GM21390 (cell line): ENCODE results near the gene PTPN14.
"Not testable (repeated sequence)": the region's sequence is repeated elsewhere in the genome, so short reads cannot be mapped to it uniquely, and the experiment has no call there.

Source experiments
- ATAC-seq: cut with Tn5 transposase; IDR thresholded peaks from one replicate; pipeline ENCODE4 v1.9.1; 2021; ENCODE audit not compliant: unreplicated experiment

PTPN14 gene

GRCh38 chr1:214551436-214552173 is at the start of gene PTPN14:
Gene PTPN14, minus strand, starts transcription at chr1:214551602. Its CDS starts 86,799 bp downstream, at chr1:214464803.
- ATAC-seq = peak; percentile 42

GRCh38 chr1:214593158-214593557 is 41.8 kb upstream of the PTPN14 start:
- ATAC-seq = no peak

DNA sequence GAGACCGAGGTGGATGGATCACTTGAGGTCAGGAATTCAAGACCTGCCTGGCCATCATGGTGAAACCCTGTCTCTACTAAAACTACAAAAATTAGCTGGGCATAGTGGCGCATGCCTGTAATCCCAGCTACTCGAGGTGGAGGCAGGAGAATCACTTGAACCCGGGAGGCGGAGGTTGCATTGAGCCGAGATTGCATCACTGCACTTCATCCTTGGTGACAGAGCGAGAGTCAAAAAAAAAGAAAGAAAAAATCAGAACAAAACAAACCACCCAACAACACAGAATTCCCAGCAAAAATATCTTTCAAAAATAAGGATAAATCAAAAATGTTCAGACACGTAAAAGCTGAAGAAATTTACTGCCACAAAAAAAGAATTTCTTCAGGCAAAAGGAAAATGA is 40.5 kb upstream of the PTPN14 start:
- ATAC-seq = not testable (repeated sequence)

- no peak for ATAC-seq
Observed at GRCh38 chr1:214590696-214591095, 39.3 kb upstream of the PTPN14 start.

GRCh38 chr1:214588963-214589597 is 37.7 kb upstream of the PTPN14 start:
- no peak for ATAC-seq

GRCh38 chr1:214587165-214587564 is 35.8 kb upstream of the PTPN14 start:
- ATAC-seq = no peak

DNA sequence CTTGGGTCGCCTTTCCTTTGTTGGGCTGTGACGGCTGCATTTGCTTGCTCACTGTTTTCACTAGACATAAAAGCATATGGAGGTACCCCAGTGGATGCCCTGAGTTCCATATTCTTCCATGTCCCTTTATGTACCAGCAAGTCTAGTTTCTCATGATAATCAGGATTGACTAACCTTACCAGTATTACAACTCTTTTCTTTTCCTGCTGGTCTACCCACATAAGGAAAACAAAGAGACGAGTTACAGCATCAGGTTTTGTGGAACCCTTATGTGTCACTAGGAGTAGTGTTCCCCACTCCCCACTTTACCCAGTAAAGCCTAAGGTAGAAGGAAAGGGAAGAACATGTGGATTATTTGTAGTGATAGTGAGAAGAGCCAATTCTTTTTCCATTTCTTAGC is 35.2 kb upstream of the PTPN14 start:
- no peak for ATAC-seq

DNA sequence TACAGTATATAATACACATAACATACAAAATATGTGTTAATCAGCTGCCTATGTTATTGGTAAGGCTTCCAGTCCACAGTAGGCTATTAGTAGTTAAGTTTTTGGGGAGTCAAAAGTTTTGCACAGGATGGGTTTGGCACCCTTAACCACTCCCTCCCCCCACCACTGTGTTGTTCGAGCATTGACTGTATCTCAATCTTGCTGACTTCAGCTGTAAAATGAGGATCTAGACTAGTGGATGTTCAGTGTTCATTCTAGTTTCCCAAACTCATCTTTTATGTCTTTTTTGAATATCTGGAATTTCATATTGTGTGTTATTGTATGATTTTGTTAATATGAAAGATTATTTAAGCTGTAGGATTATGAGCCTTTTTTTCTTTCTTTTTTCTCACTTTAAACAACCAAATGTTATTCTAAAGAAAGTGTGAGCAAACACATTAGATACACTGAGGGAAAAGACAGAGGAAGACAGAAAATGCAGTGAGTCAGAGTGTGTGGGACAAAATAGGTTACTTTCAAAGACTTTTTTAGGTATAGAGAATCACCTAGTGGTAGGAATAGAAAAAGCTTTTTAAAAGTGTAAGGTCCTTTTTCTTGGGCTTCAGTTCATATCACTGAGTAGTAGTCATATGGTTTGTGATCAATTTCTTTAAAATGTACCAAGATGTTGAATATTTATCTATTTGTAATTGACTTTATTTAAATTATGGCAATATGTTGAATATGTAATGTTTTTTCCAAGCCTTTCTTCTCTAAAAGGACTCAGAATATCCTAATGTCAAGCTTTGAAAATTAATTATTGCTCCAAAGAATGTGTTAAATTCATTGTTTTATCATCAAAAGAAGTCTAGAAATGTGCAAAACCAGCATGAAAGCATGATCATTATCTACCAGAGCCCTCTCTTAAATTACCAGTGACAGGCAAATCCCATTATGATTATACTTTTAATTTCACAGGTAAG is 33.7 kb upstream of the PTPN14 start:
- peak; percentile 83 for ATAC-seq

DNA sequence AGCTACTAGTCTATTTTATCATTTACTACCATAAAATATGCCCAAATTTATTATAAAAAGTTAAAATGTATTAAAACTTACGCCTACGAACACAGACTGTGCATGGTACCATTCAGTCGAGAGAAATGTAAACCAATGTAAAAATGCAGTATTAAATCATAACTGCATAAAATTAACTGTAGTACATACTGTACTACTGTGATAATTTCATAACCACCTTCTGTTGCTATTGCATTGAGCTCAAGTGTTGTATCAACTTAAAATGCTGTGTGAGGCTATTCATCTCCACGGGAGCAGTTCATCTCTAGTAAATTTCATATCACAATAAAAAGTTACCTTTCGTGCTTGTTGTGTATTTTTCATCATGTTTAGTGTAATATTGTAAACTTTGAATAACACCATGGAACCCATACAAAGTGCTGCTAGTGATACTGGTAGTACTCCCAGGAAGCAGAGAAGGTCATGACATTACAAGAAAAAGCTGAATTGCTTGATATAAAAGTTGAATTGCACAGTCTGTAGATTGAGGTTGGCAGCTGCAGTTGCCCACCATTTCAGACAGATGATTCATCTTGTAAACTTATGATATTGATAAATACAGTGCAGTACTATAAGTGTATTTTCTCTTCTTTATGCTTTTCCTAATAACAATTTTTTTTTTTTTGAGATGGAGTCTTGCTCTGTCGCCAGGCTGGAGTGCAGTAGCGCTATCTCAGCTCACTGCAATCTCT is 32.6 kb upstream of the PTPN14 start:
- ATAC-seq = no peak

GRCh38 chr1:214583113-214583512 is 31.7 kb upstream of the PTPN14 start:
- ATAC-seq = no peak

- ATAC-seq = no peak
Observed at GRCh38 chr1:214582289-214582891, 31.0 kb upstream of the PTPN14 start.

- ATAC-seq = no peak
Observed at GRCh38 chr1:214581785-214582184, 30.4 kb upstream of the PTPN14 start.

DNA sequence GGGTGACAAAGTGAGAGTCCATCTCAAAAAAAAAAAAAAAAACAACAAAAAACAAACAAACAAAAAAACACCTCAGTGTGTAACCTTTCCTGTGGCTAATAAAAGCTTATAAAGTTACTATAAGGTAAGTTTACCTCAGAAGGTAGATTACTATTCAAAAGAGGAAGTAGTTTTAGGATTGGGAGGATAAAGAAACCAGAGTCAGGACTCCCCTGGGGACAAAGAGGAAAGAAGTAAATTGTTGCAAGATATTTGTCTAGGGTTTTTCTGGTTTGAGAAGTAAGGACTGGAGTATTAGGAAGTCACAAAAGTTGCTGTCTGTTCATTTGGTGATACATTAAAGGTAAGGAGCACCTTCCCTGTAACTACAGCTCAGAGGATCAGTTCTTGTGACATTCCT is 27.8 kb upstream of the PTPN14 start:
- no peak for ATAC-seq

- not testable (repeated sequence) for ATAC-seq
Observed at GRCh38 chr1:214576120-214576519, 24.7 kb upstream of the PTPN14 start.

GRCh38 chr1:214574598-214575411 is 23.4 kb upstream of the PTPN14 start:
- ATAC-seq = no peak

DNA sequence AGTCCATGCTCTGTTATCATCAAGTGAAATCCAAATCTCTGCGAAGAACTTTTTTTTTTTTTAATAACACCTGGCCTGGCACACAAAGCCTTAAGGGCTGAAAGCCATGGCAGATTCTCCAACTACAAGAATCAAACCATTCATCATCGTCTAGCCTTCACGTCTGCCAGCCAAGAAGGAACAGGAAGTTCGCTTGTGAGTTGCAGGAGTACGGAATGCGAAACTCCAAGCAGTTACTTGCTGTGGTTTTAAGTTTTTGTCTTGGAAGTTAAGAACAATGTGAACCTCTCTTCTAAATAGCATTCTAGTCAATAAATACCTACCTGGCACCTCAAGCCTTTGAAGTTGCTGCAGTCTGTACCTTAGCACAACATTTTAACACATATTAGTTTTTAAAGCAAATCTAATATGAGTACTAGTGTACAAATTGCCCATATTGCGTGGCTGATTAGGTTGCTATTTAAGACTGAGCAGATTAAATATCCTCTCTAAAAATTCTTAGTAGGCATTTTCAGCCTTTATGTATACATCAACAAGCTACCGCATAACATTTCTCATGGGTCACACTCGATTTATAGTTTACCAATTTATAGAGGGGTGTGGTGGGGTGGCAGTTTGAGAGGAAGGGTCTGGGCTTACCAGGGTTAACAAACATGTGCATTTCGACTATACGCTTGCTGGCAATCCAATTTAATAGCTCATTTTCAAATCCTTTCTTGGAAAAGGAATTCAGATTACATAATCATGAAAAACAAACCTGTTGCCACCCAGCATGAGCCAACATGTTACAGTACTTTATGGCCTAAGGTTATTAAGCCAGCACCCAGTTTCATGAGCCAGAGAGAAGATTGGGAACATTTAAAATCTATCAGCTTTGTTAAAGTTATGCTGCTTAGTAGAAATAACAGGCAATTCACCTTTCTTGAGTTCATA is 22.2 kb upstream of the PTPN14 start:
- ATAC-seq = no peak

DNA sequence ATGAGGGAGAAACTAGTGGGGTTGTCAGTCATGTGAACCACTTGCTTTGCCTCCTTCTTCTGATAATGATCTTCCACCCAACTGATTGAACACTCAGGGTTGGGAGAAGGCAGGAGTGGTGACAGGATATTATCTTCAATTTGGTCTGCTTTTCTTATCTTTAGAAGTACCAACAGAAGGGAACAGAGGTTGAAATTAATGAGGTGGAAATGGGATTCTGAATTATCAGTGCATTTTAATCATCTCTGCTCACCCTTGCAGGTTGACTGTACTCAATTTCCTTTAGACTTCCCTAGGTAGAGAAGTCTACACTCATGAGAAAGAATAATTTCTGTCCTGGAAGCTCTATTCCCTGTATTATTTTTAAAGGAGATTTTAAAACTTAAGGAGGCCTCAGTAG is 19.9 kb upstream of the PTPN14 start:
- no peak for ATAC-seq

DNA sequence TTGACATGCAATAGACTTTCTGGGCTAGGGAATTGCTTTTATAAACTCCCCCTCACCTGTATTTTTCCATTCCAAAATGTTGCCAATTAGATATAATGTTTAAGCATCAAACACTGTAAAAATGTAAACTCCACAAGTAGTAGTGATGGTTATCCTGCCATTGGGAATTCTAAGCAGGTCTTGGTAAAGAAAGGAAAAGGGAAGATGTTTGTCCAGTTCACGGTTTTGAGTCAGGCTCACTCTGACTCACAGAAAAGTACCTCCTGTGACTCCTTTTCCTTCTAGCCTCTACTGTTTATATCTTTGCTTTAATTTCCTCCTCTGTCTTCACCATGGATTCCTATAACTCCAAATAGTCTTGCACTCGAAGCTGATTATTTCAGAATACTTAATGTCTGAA is 19.0 kb upstream of the PTPN14 start:
- ATAC-seq = no peak
